Muscle of back (tissue), 11 donors: ENCODE results near the gene PPT1. TPM values are rescaled to one million over a fixed set of nuclear protein-coding genes. Genes with fewer than 3 reads are reported as not detected.
"Not testable (repeated sequence)": the region's sequence is repeated elsewhere in the genome, so short reads cannot be mapped to it uniquely, and the experiment has no call there.

ENCODE experiments used
- DNase-seq, 3 donors: peaks; one replicate each; pipeline versions ENCODE4 v3.0.0 to v3.0.0-alpha.2; 2013
- polyA plus RNA-seq, 10 donors: library from polyadenylated mRNA; unstranded; fragments of 120-200 nt; gene quantifications; one replicate each; pipeline ENCODE4 v1.2.1, GENCODE V29; 2013; ENCODE audit not compliant: insufficient read length in 10 of 10

The PPT1 gene
- polyA plus RNA-seq, 10 donors: 40.7 to 69.1 (median 48.9) TPM

- no peak for DNase-seq
Measured at GRCh38 chr1:40058097-40058452, 39.0 kb downstream of the PPT1 start.

- no peak for DNase-seq
Measured at GRCh38 chr1:40057310-40058030, 39.6 kb downstream of the PPT1 start.

GRCh38 chr1:40056519-40057309 lies 40.3 kb downstream of the PPT1 start:
- no peak for DNase-seq

- DNase-seq: no peak
Measured at GRCh38 chr1:40053138-40053887, 43.7 kb downstream of the PPT1 start.

GRCh38 chr1:40050863-40051262 lies 46.2 kb downstream of the PPT1 start:
- no peak for DNase-seq

GRCh38 chr1:40049725-40050124 lies 47.3 kb downstream of the PPT1 start:
- DNase-seq: no peak

- DNase-seq: no peak
Measured at GRCh38 chr1:40047769-40048168, 49.3 kb downstream of the PPT1 start.

- no peak for DNase-seq
Measured at GRCh38 chr1:40047276-40047675, 49.8 kb downstream of the PPT1 start.

- no peak for DNase-seq
Measured at GRCh38 chr1:40045766-40046165, 51.3 kb downstream of the PPT1 start.

GRCh38 chr1:40045182-40045581 lies 51.9 kb downstream of the PPT1 start:
- no peak for DNase-seq

- no peak for DNase-seq
Measured at GRCh38 chr1:40044110-40044509, 52.9 kb downstream of the PPT1 start.

GRCh38 chr1:40042341-40042740 lies 54.7 kb downstream of the PPT1 start:
- no peak for DNase-seq

- DNase-seq: no peak
Measured at GRCh38 chr1:40041466-40041838, 55.6 kb downstream of the PPT1 start.

- peak; percentile 99 to 100 (median 100) for DNase-seq
Measured at GRCh38 chr1:40040511-40041465, 56.3 kb downstream of the PPT1 start, which contains the start of gene CAP1. Gene CAP1 (plus strand): TSS chr1:40040729. CDS start chr1:40059347, 18,618 bp downstream.

- DNase-seq: peak; percentile 85 to 93 (median 88)
Measured at GRCh38 chr1:40039757-40040510, 57.1 kb downstream of the PPT1 start.

GRCh38 chr1:40039245-40039756 lies 57.8 kb downstream of the PPT1 start:
- no peak for DNase-seq

GRCh38 chr1:40038697-40039096 lies 58.4 kb downstream of the PPT1 start:
- DNase-seq: no peak

GRCh38 chr1:40037254-40037653 lies 59.8 kb downstream of the PPT1 start:
- not testable (repeated sequence) for DNase-seq

GRCh38 chr1:40036574-40036973 lies 60.5 kb downstream of the PPT1 start:
- DNase-seq: peak; percentile 68 to 71 (median 70)

GRCh38 chr1:40034869-40035268 lies 62.2 kb downstream of the PPT1 start:
- DNase-seq: no peak
